NCI-H2196 (cell line): ENCODE data around the gene CACNA1F.

ENCODE experiments used
- DNase-seq: peaks from one replicate; lab custom pipeline; 2025; ENCODE audit not compliant: unreplicated experiment; lab: John Stamatoyannopoulos, UW

CACNA1F gene

GRCh38 chrX:49155900-49156837 is 77.0 kb downstream of the CACNA1F start:
- DNase-seq = peak; percentile 87

- DNase-seq = peak; percentile 39
These were observed 77.8 kb downstream of the CACNA1F start for GRCh38 chrX:49155243-49155899.
